ENCODE data around the gene STX10.

DNA sequence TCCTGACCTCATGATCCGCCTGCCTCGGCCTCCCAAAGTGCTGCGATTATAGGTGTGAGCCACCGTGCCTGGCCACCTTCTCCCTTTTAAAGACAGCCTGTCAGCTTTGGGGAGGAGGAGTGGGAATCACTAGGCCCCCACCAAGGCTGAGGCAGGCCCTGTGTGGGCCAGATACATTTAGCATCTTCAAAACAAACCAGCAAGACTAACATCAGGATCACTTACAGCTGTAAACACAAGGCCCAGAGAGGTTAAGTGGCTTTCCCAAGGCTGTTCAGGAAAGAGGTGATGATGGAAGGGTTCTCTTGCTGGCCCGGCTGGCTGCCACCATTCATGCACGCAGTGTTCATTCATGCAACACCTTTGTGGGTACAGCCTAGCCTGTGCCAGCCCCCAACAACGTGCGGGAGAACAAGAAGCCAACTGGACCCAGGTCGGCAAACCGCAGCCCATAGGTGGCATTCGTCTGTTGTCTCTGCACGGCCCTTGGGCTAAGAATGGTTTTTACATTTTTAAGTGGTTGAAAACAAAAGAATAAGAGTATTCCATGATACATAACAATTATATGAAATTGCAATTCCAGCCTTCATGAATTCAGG is 23.1 kb upstream of the STX10 start:
- TF ChIP-seq, protein P1, sequence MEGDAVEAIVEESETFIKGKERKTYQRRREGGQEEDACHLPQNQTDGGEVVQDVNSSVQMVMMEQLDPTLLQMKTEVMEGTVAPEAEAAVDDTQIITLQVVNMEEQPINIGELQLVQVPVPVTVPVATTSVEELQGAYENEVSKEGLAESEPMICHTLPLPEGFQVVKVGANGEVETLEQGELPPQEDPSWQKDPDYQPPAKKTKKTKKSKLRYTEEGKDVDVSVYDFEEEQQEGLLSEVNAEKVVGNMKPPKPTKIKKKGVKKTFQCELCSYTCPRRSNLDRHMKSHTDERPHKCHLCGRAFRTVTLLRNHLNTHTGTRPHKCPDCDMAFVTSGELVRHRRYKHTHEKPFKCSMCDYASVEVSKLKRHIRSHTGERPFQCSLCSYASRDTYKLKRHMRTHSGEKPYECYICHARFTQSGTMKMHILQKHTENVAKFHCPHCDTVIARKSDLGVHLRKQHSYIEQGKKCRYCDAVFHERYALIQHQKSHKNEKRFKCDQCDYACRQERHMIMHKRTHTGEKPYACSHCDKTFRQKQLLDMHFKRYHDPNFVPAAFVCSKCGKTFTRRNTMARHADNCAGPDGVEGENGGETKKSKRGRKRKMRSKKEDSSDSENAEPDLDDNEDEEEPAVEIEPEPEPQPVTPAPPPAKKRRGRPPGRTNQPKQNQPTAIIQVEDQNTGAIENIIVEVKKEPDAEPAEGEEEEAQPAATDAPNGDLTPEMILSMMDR (IDR thresholded peaks at IDR 0.05) = no peak
- TF ChIP-seq POLR2A (IDR thresholded peaks at IDR 0.05; ENCODE audit: low read depth) (no peak), EP300 (IDR thresholded peaks at IDR 0.05) (no peak)

Data from esophagus muscularis mucosa (tissue), 4 donors.